Stimulated activated naive B cell treated with anti-CD40 and anti-IgM and Interleukin-4, amounts not matched to agents 10 μg/mL and 1 μg/mL and 100 μg/mL, for 72 hours (primary cell): ENCODE measurements around the gene OTOA.
"Not testable (repeated sequence)": the region's sequence is repeated elsewhere in the genome, so short reads cannot be mapped to it uniquely, and the experiment has no call there.

Experiments
- ATAC-seq, 2 donors: fragments of 150-1000 bp; cut with Tn5 transposase; replicated peaks; 2 replicates each; pipeline ENCODE4 v1.10.0; 2021; ENCODE audit warnings: moderate library complexity in 1 of 2
- DNase-seq: peaks from one replicate; pipeline ENCODE4 v3.0.0; 2021
- H3K27ac Mint-ChIP-seq: one replicate; pipeline ENCODE4 v1.8.0; 2022; ENCODE audit warnings: mild to moderate bottlenecking, mixed read lengths
- H3K27me3 Mint-ChIP-seq, 2 donors: one replicate each; pipeline ENCODE4 v1.8.0; 2022; ENCODE audit warnings: mixed read lengths in 2 of 2
- H3K36me3 Mint-ChIP-seq, 2 donors: one replicate each; pipeline ENCODE4 v1.8.0; 2022; ENCODE audit warnings: mixed read lengths in 2 of 2, mild to moderate bottlenecking in 1 of 2
- H3K4me1 Mint-ChIP-seq, 2 donors: one replicate each; pipeline ENCODE4 v1.8.0; 2022; ENCODE audit warnings: mixed read lengths in 2 of 2, mild to moderate bottlenecking in 1 of 2
- H3K4me3 Mint-ChIP-seq, 2 donors: one replicate each; pipeline ENCODE4 v1.8.0; 2022; ENCODE audit warnings: mild to moderate bottlenecking in 2 of 2, mixed read lengths in 2 of 2, moderate library complexity in 1 of 2
- H3K9me3 Mint-ChIP-seq, 2 donors: one replicate each; pipeline ENCODE4 v1.8.0; 2022; ENCODE audit warnings: mixed read lengths in 2 of 2, mild to moderate bottlenecking in 1 of 2

Gene OTOA

GRCh38 chr16:21704733-21705132 lies 41.0 kb downstream of the OTOA start:
- peaks cover 7 to 16% of the 10 kb centered on the region in 2 donors for H3K27me3 Mint-ChIP-seq
- peaks cover 0 to 2% of the 10 kb centered on the region in 2 donors for H3K36me3 Mint-ChIP-seq
- peaks cover 14 to 19% of the 10 kb centered on the region in 2 donors for H3K4me1 Mint-ChIP-seq
- ATAC-seq (no peak), DNase-seq (no peak)
- no peak overlapping the region for H3K4me3 Mint-ChIP-seq
- no peaks in the 10 kb centered on the region for H3K9me3 Mint-ChIP-seq
- H3K27ac Mint-ChIP-seq, result peak overlapping the region; percentile 20

- no peak overlapping the region for H3K4me3 Mint-ChIP-seq
- ATAC-seq, result peak; percentile 57 to 60
- H3K27ac Mint-ChIP-seq, result no peak overlapping the region
- peaks cover 1 to 5% of the 10 kb centered on the region in 2 donors for H3K27me3 Mint-ChIP-seq
- DNase-seq, result peak; percentile 70
- H3K9me3 Mint-ChIP-seq, result no peaks in the 10 kb centered on the region
- peaks cover 0 to 2% of the 10 kb centered on the region in 2 donors for H3K36me3 Mint-ChIP-seq
- H3K4me1 Mint-ChIP-seq, result peaks cover 6 to 12% of the 10 kb centered on the region in 2 donors
Measured at GRCh38 chr16:21708533-21709115, 44.9 kb downstream of the OTOA start.

GRCh38 chr16:21710938-21711337 lies 47.2 kb downstream of the OTOA start:
- no peaks in the 10 kb centered on the region for H3K36me3 Mint-ChIP-seq
- no peak overlapping the region for H3K4me3 Mint-ChIP-seq
- no peaks in the 10 kb centered on the region for H3K9me3 Mint-ChIP-seq
- peaks cover 0 to 8% of the 10 kb centered on the region in 2 donors for H3K27me3 Mint-ChIP-seq
- H3K4me1 Mint-ChIP-seq, result no peaks in the 10 kb centered on the region
- no peak for DNase-seq
- no peak overlapping the region for H3K27ac Mint-ChIP-seq
- no peak for ATAC-seq

GRCh38 chr16:21713549-21714368 lies 50.0 kb downstream of the OTOA start:
- no peak overlapping the region for H3K27ac Mint-ChIP-seq
- no peak overlapping the region for H3K4me3 Mint-ChIP-seq
- DNase-seq (no peak), ATAC-seq (no peak)
- peaks cover 0 to 4% of the 10 kb centered on the region in 2 donors for H3K27me3 Mint-ChIP-seq
- H3K36me3 Mint-ChIP-seq, result no peaks in the 10 kb centered on the region
- H3K4me1 Mint-ChIP-seq, result no peaks in the 10 kb centered on the region
- no peaks in the 10 kb centered on the region for H3K9me3 Mint-ChIP-seq

- DNase-seq, H3K27ac Mint-ChIP-seq, H3K27me3 Mint-ChIP-seq, H3K36me3 Mint-ChIP-seq, H3K4me1 Mint-ChIP-seq, H3K4me3 Mint-ChIP-seq, H3K9me3 Mint-ChIP-seq, ATAC-seq: not testable (repeated sequence)
Measured at GRCh38 chr16:21714369-21714618, 50.5 kb downstream of the OTOA start.

GRCh38 chr16:21717608-21718007 lies 53.8 kb downstream of the OTOA start:
- no peak for ATAC-seq
- H3K27ac Mint-ChIP-seq, result no peak overlapping the region

GRCh38 chr16:21719283-21719682 lies 55.5 kb downstream of the OTOA start:
- no peak overlapping the region for H3K4me3 Mint-ChIP-seq
- DNase-seq (no peak), ATAC-seq (no peak)
- H3K27me3 Mint-ChIP-seq, result peaks cover 0 to 4% of the 10 kb centered on the region in 2 donors
- H3K27ac Mint-ChIP-seq, result no peak overlapping the region
- H3K36me3 Mint-ChIP-seq, result peaks cover 0 to 7% of the 10 kb centered on the region in 2 donors
- peaks cover 1 to 4% of the 10 kb centered on the region in 2 donors for H3K9me3 Mint-ChIP-seq
- H3K4me1 Mint-ChIP-seq, result peaks cover 9 to 12% of the 10 kb centered on the region in 2 donors

More at GRCh38 chr16:21717608-21718007, 53.8 kb downstream of the OTOA start:
- no peaks in the 10 kb centered on the region for H3K9me3 Mint-ChIP-seq
- peaks cover 0 to 3% of the 10 kb centered on the region in 2 donors for H3K36me3 Mint-ChIP-seq
- H3K27me3 Mint-ChIP-seq, result peaks cover 0 to 4% of the 10 kb centered on the region in 2 donors
- no peak for DNase-seq
- H3K4me1 Mint-ChIP-seq, result peaks cover 7 to 12% of the 10 kb centered on the region in 2 donors
- H3K4me3 Mint-ChIP-seq, result no peak overlapping the region

GRCh38 chr16:21720533-21720932 lies 56.8 kb downstream of the OTOA start:
- Mint-ChIP-seq H3K9me3 (peaks cover 4% of the 10 kb centered on the region in 2 donors), H3K27ac (no peak overlapping the region), H3K4me1 (peaks cover 9 to 12% of the 10 kb centered on the region in 2 donors), H3K27me3 (peaks cover 0 to 5% of the 10 kb centered on the region in 2 donors), H3K4me3 (no peak overlapping the region), H3K36me3 (peaks cover 0 to 13% of the 10 kb centered on the region in 2 donors)
- ATAC-seq (no peak), DNase-seq (no peak)

- no peak for DNase-seq
- no peak for ATAC-seq
- Mint-ChIP-seq H3K36me3 (peaks cover 0 to 13% of the 10 kb centered on the region in 2 donors), H3K9me3 (peaks cover 4% of the 10 kb centered on the region in 2 donors), H3K4me3 (no peak overlapping the region), H3K27me3 (peaks cover under 1 to 6% of the 10 kb centered on the region in 2 donors), H3K27ac (no peak overlapping the region), H3K4me1 (peaks cover 9 to 12% of the 10 kb centered on the region in 2 donors)
Measured at GRCh38 chr16:21722771-21723455, 59.1 kb downstream of the OTOA start.

- Mint-ChIP-seq H3K4me1 (peaks cover 9 to 12% of the 10 kb centered on the region in 2 donors), H3K36me3 (peaks cover 0 to 13% of the 10 kb centered on the region in 2 donors), H3K4me3 (no peak overlapping the region), H3K27ac (no peak overlapping the region), H3K9me3 (peaks cover 4% of the 10 kb centered on the region in 2 donors), H3K27me3 (peaks cover 4 to 6% of the 10 kb centered on the region in 2 donors)
- ATAC-seq (no peak), DNase-seq (no peak)
Measured at GRCh38 chr16:21723532-21723931, 59.8 kb downstream of the OTOA start.

GRCh38 chr16:21727344-21727743 lies 63.6 kb downstream of the OTOA start:
- Mint-ChIP-seq H3K27me3 (peaks cover 4 to 11% of the 10 kb centered on the region in 2 donors), H3K4me1 (peaks cover 0 to 2% of the 10 kb centered on the region in 2 donors), H3K36me3 (peaks cover 0 to 10% of the 10 kb centered on the region in 2 donors), H3K9me3 (peaks cover 4% of the 10 kb centered on the region in 2 donors), H3K4me3 (no peak overlapping the region), H3K27ac (no peak overlapping the region)
- DNase-seq (no peak), ATAC-seq (no peak)

GRCh38 chr16:21731233-21731632 lies 67.5 kb downstream of the OTOA start:
- not testable (repeated sequence) for H3K4me1 Mint-ChIP-seq, H3K27me3 Mint-ChIP-seq, H3K9me3 Mint-ChIP-seq, DNase-seq, H3K4me3 Mint-ChIP-seq, H3K36me3 Mint-ChIP-seq, H3K27ac Mint-ChIP-seq
- peak; percentile 50 to 65 for ATAC-seq

GRCh38 chr16:21740637-21741036 lies 76.9 kb downstream of the OTOA start:
- not testable (repeated sequence) for H3K9me3 Mint-ChIP-seq, DNase-seq, ATAC-seq, H3K36me3 Mint-ChIP-seq, H3K4me1 Mint-ChIP-seq, H3K27me3 Mint-ChIP-seq, H3K4me3 Mint-ChIP-seq, H3K27ac Mint-ChIP-seq

- peak overlapping the region in 1 of 2 donors; percentile 28 for H3K4me3 Mint-ChIP-seq
- peak; percentile 70 to 75 for ATAC-seq
- peak; percentile 4 for DNase-seq
- H3K27ac Mint-ChIP-seq, H3K27me3 Mint-ChIP-seq, H3K36me3 Mint-ChIP-seq, H3K4me1 Mint-ChIP-seq, H3K9me3 Mint-ChIP-seq: not testable (repeated sequence)
Measured at GRCh38 chr16:21756192-21757079, 92.7 kb downstream of the OTOA start.
